Fibroblast of lung (primary cell): ENCODE results near the gene CD8B2. TPM values are rescaled to one million over a fixed set of nuclear protein-coding genes. Genes with fewer than 3 reads are reported as not detected.
"Not testable (repeated sequence)": the region's sequence is repeated elsewhere in the genome, so short reads cannot be mapped to it uniquely, and the experiment has no call there.

Experiments
- DNase-seq, 2 donors: peaks; one replicate each; pipeline versions ENCODE4 v3.0.0 to v3.0.0-alpha.2; 2010; ENCODE audit warnings: low read depth in 2 of 2
- H2AFZ ChIP-seq: 2 replicates; pipeline ENCODE4 v1.5.1; 2012; ENCODE audit warnings: low read length, control low read depth, inconsistent platforms
- H3K27ac ChIP-seq: 2 replicates; pipeline ENCODE4 v1.5.1; 2011; ENCODE audit warnings: low read length, control low read depth; ENCODE audit not compliant: insufficient read depth
- H3K27me3 ChIP-seq: 2 replicates; pipeline ENCODE4 v1.5.1; 2011; ENCODE audit warnings: mild to moderate bottlenecking, low read length; ENCODE audit not compliant: control insufficient read depth, insufficient read depth
- H3K36me3 ChIP-seq: 2 replicates; pipeline ENCODE4 v1.5.1; 2011; ENCODE audit warnings: low read length; ENCODE audit not compliant: control insufficient read depth, insufficient read depth
- H3K4me1 ChIP-seq: 2 replicates; pipeline ENCODE4 v1.5.1; 2011; ENCODE audit warnings: low read length; ENCODE audit not compliant: control insufficient read depth, insufficient read depth; ENCODE audit errors: extremely low read depth
- H3K4me2 ChIP-seq: 2 replicates; pipeline ENCODE4 v1.5.1; 2011; ENCODE audit warnings: low read length, control low read depth; ENCODE audit not compliant: insufficient read depth; ENCODE audit errors: extremely low read depth
- H3K4me3 ChIP-seq, 4 experiments: fragments of 200-600 bp in 1 of 4; sonication (generic) in 1 of 4; replicated peaks in 1 of 4; 2 replicates each; pipeline ENCODE4 v1.5.1; 2011 to 2016; ENCODE audit warnings: low read length in 4 of 4, low read depth in 3 of 4, mild to moderate bottlenecking in 3 of 4, control low read depth in 2 of 4, inconsistent platforms in 1 of 4, mixed read lengths in 1 of 4; ENCODE audit not compliant: insufficient read depth in 1 of 4; ENCODE audit errors: control extremely low read depth in 1 of 4
- H3K79me2 ChIP-seq: 2 replicates; pipeline ENCODE4 v1.5.1; 2012; ENCODE audit warnings: mild to moderate bottlenecking, low read length, inconsistent platforms; ENCODE audit not compliant: control insufficient read depth, insufficient read depth
- H3K9ac ChIP-seq: 2 replicates; pipeline ENCODE4 v1.5.1; 2011; ENCODE audit warnings: mild to moderate bottlenecking, low read length, control low read depth; ENCODE audit not compliant: insufficient read depth
- H3K9me3 ChIP-seq: 2 replicates; pipeline ENCODE4 v1.5.1; 2012; ENCODE audit warnings: low read depth, low read length; ENCODE audit not compliant: control insufficient read depth, insufficient read depth
- H4K20me1 ChIP-seq: 2 replicates; pipeline ENCODE4 v1.5.1; 2011; ENCODE audit warnings: low read length; ENCODE audit not compliant: control insufficient read depth, insufficient read depth; ENCODE audit errors: extremely low read depth
- polyA plus RNA-seq, 2 donors: library from polyadenylated mRNA; depleted of rRNA in 1 of 2; stranded (reverse) in 1 of 2; unstranded in 1 of 2; fragments of >200 nt; gene quantifications; 2 replicates each; pipeline ENCODE4 v1.2.1, GENCODE V29; 2011 to 2012; ENCODE audit warnings: missing spikeins in 1 of 2
- total RNA-seq: library from RNA; depleted of rRNA; stranded (reverse); fragments of >200 nt; gene quantifications from 2 replicates; pipeline ENCODE4 v1.2.1, GENCODE V29; 2014

CD8B2 gene
- total and polyA plus RNA-seq, 2 donors (not counting 1 experiment from before 2014, with no cell fraction given): not detected

GRCh38 chr2:106508660-106509373, 21.7 kb downstream of the CD8B2 start:
- H3K4me1 ChIP-seq, H3K36me3 ChIP-seq, DNase-seq, H2AFZ ChIP-seq, H3K27ac ChIP-seq, H3K9me3 ChIP-seq, H3K4me2 ChIP-seq, H3K79me2 ChIP-seq, H3K4me3 ChIP-seq, H3K9ac ChIP-seq, H3K27me3 ChIP-seq, H4K20me1 ChIP-seq: not testable (repeated sequence)

- not testable (repeated sequence) for H3K9ac ChIP-seq, H3K9me3 ChIP-seq, H3K79me2 ChIP-seq, H3K4me3 ChIP-seq, H3K27ac ChIP-seq, H3K4me1 ChIP-seq, H3K27me3 ChIP-seq, H3K36me3 ChIP-seq, H3K4me2 ChIP-seq, DNase-seq, H4K20me1 ChIP-seq, H2AFZ ChIP-seq
Observed at GRCh38 chr2:106509374-106509770, 22.2 kb downstream of the CD8B2 start.

GRCh38 chr2:106510791-106511190, 23.6 kb downstream of the CD8B2 start:
- not testable (repeated sequence) for H3K4me3 ChIP-seq, H3K4me1 ChIP-seq, H3K9ac ChIP-seq, H2AFZ ChIP-seq, H3K36me3 ChIP-seq, DNase-seq, H3K27me3 ChIP-seq, H3K27ac ChIP-seq, H3K79me2 ChIP-seq, H4K20me1 ChIP-seq, H3K4me2 ChIP-seq, H3K9me3 ChIP-seq

- not testable (repeated sequence) for H3K4me2 ChIP-seq, H3K27ac ChIP-seq
- DNase-seq: peak; percentile 51 to 59
Observed at GRCh38 chr2:106511476-106511901, 24.3 kb downstream of the CD8B2 start.

GRCh38 chr2:106511934-106512333, 24.8 kb downstream of the CD8B2 start:
- H3K4me1 ChIP-seq, H3K4me2 ChIP-seq, H3K27ac ChIP-seq, H2AFZ ChIP-seq, H3K36me3 ChIP-seq, DNase-seq, H3K27me3 ChIP-seq, H3K79me2 ChIP-seq, H3K9me3 ChIP-seq, H4K20me1 ChIP-seq, H3K9ac ChIP-seq: not testable (repeated sequence)
- H3K4me3 ChIP-seq: peak overlapping the region in 2 of 4 experiments; percentile 7 to 17

More at GRCh38 chr2:106511476-106511901, 24.3 kb downstream of the CD8B2 start:
- not testable (repeated sequence) for H3K4me3 ChIP-seq, H3K79me2 ChIP-seq, H2AFZ ChIP-seq, H3K27me3 ChIP-seq, H3K9ac ChIP-seq, H3K4me1 ChIP-seq, H4K20me1 ChIP-seq, H3K36me3 ChIP-seq, H3K9me3 ChIP-seq

GRCh38 chr2:106513391-106513790, 26.2 kb downstream of the CD8B2 start:
- H3K4me2 ChIP-seq, H3K9me3 ChIP-seq, H3K9ac ChIP-seq: not testable (repeated sequence)

GRCh38 chr2:106514827-106515226, 27.7 kb downstream of the CD8B2 start:
- not testable (repeated sequence) for H3K27ac ChIP-seq, H3K9ac ChIP-seq, H3K4me2 ChIP-seq, H3K79me2 ChIP-seq, DNase-seq, H3K9me3 ChIP-seq, H3K4me3 ChIP-seq, H2AFZ ChIP-seq, H3K36me3 ChIP-seq, H3K4me1 ChIP-seq, H3K27me3 ChIP-seq, H4K20me1 ChIP-seq

More at GRCh38 chr2:106513391-106513790, 26.2 kb downstream of the CD8B2 start:
- not testable (repeated sequence) for H3K4me3 ChIP-seq, H4K20me1 ChIP-seq, DNase-seq, H2AFZ ChIP-seq, H3K36me3 ChIP-seq, H3K27ac ChIP-seq, H3K79me2 ChIP-seq, H3K4me1 ChIP-seq, H3K27me3 ChIP-seq
